ENCODE data around the gene NOC4L.

DNA sequence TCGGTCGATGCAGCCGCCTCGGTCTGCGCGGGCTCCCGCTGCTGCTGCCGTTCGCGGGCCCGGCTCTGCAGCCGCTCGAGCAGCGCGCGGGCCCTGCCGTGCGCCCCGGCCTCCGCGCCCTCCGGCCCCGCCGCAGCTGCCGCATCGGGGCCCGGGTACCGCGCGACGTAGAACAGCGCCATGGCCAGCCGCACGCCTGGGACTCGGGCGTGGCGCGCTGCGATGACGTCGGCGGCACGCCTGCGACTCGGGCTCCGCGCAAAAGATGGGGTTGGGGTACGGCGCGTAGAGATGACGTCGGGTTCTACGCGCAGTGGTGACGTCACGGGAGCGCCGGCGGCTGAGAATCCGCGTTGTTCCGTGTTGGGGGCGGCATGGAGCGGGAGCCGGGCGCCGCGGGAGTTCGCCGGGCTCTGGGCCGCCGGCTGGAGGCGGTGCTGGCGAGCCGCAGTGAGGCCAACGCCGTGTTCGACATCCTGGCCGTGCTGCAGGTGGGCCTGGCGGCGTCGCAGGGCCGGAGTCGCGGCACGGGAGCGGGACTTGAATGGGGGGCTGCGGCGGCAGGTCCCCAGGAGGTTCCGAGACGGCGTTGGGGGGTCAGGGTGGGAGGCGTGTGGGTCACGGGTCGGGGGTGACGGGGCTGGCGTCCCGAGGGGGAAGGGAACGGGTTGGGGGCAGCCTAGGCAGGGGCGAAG lies at the start of gene NOC4L, which contains the start of gene DDX51:
- TF ChIP-seq, protein P1, sequence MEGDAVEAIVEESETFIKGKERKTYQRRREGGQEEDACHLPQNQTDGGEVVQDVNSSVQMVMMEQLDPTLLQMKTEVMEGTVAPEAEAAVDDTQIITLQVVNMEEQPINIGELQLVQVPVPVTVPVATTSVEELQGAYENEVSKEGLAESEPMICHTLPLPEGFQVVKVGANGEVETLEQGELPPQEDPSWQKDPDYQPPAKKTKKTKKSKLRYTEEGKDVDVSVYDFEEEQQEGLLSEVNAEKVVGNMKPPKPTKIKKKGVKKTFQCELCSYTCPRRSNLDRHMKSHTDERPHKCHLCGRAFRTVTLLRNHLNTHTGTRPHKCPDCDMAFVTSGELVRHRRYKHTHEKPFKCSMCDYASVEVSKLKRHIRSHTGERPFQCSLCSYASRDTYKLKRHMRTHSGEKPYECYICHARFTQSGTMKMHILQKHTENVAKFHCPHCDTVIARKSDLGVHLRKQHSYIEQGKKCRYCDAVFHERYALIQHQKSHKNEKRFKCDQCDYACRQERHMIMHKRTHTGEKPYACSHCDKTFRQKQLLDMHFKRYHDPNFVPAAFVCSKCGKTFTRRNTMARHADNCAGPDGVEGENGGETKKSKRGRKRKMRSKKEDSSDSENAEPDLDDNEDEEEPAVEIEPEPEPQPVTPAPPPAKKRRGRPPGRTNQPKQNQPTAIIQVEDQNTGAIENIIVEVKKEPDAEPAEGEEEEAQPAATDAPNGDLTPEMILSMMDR (conservative IDR thresholded peaks at IDR 0.05), result no peak
- TF ChIP-seq ZFX (IDR thresholded peaks at IDR 0.05), result peak; percentile 54
